Suppressor macrophage treated with lipopolysaccharide for 4 hours (primary cell): ENCODE measurements around the gene SPATA31E1.
"Not testable (repeated sequence)": the region's sequence is repeated elsewhere in the genome, so short reads cannot be mapped to it uniquely, and the experiment has no call there.

Experiments used
- DNase-seq: peaks from one replicate; pipeline ENCODE4 v3.0.0-alpha.2; 2020

The SPATA31E1 gene

GRCh38 chr9:87937352-87937751 is 54.7 kb downstream of the SPATA31E1 start:
- DNase-seq = not testable (repeated sequence)

GRCh38 chr9:87937918-87938317 is 55.2 kb downstream of the SPATA31E1 start:
- not testable (repeated sequence) for DNase-seq

- DNase-seq = not testable (repeated sequence)
These were observed 55.7 kb downstream of the SPATA31E1 start for GRCh38 chr9:87938336-87938735.
